Fibroblast of lung (primary cell): ENCODE results near the gene CPOX. TPM values are rescaled to one million over a fixed set of nuclear protein-coding genes. Genes with fewer than 3 reads are reported as not detected.

Experiments
- DNase-seq, 2 donors: peaks; one replicate each; pipeline versions ENCODE4 v3.0.0 to v3.0.0-alpha.2; 2010; ENCODE audit warnings: low read depth in 2 of 2
- H2AFZ ChIP-seq: 2 replicates; pipeline ENCODE4 v1.5.1; 2012; ENCODE audit warnings: low read length, control low read depth, inconsistent platforms
- H3K27ac ChIP-seq: 2 replicates; pipeline ENCODE4 v1.5.1; 2011; ENCODE audit warnings: low read length, control low read depth; ENCODE audit not compliant: insufficient read depth
- H3K27me3 ChIP-seq: 2 replicates; pipeline ENCODE4 v1.5.1; 2011; ENCODE audit warnings: mild to moderate bottlenecking, low read length; ENCODE audit not compliant: control insufficient read depth, insufficient read depth
- H3K36me3 ChIP-seq: 2 replicates; pipeline ENCODE4 v1.5.1; 2011; ENCODE audit warnings: low read length; ENCODE audit not compliant: control insufficient read depth, insufficient read depth
- H3K4me1 ChIP-seq: 2 replicates; pipeline ENCODE4 v1.5.1; 2011; ENCODE audit warnings: low read length; ENCODE audit not compliant: control insufficient read depth, insufficient read depth; ENCODE audit errors: extremely low read depth
- H3K4me2 ChIP-seq: 2 replicates; pipeline ENCODE4 v1.5.1; 2011; ENCODE audit warnings: low read length, control low read depth; ENCODE audit not compliant: insufficient read depth; ENCODE audit errors: extremely low read depth
- H3K4me3 ChIP-seq, 4 experiments: fragments of 200-600 bp in 1 of 4; sonication (generic) in 1 of 4; replicated peaks in 1 of 4; 2 replicates each; pipeline ENCODE4 v1.5.1; 2011 to 2016; ENCODE audit warnings: low read length in 4 of 4, low read depth in 3 of 4, mild to moderate bottlenecking in 3 of 4, control low read depth in 2 of 4, inconsistent platforms in 1 of 4, mixed read lengths in 1 of 4; ENCODE audit not compliant: insufficient read depth in 1 of 4; ENCODE audit errors: control extremely low read depth in 1 of 4
- H3K79me2 ChIP-seq: 2 replicates; pipeline ENCODE4 v1.5.1; 2012; ENCODE audit warnings: mild to moderate bottlenecking, low read length, inconsistent platforms; ENCODE audit not compliant: control insufficient read depth, insufficient read depth
- H3K9ac ChIP-seq: 2 replicates; pipeline ENCODE4 v1.5.1; 2011; ENCODE audit warnings: mild to moderate bottlenecking, low read length, control low read depth; ENCODE audit not compliant: insufficient read depth
- H3K9me3 ChIP-seq: 2 replicates; pipeline ENCODE4 v1.5.1; 2012; ENCODE audit warnings: low read depth, low read length; ENCODE audit not compliant: control insufficient read depth, insufficient read depth
- H4K20me1 ChIP-seq: 2 replicates; pipeline ENCODE4 v1.5.1; 2011; ENCODE audit warnings: low read length; ENCODE audit not compliant: control insufficient read depth, insufficient read depth; ENCODE audit errors: extremely low read depth
- CTCF ChIP-seq, 2 donors: IDR thresholded peaks in 1 of 2; conservative IDR thresholded peaks in 1 of 2; 1 replicate in 1 of 2; 2 replicates in 1 of 2; pipeline ENCODE4 v1.5.1; 2011 to 2012; ENCODE audit warnings: low read length in 2 of 2, control low read depth in 1 of 2, inconsistent platforms in 1 of 2, low read depth in 1 of 2, mild to moderate bottlenecking in 1 of 2
- EZH2 ChIP-seq: IDR thresholded peaks from 2 replicates; pipeline ENCODE4 v1.5.1; 2012; ENCODE audit warnings: low read length, control low read depth, mild to moderate bottlenecking; ENCODE audit errors: missing control alignments
- polyA plus RNA-seq, 2 donors: library from polyadenylated mRNA; depleted of rRNA in 1 of 2; stranded (reverse) in 1 of 2; unstranded in 1 of 2; fragments of >200 nt; gene quantifications; 2 replicates each; pipeline ENCODE4 v1.2.1, GENCODE V29; 2011 to 2012; ENCODE audit warnings: missing spikeins in 1 of 2
- total RNA-seq: library from RNA; depleted of rRNA; stranded (reverse); fragments of >200 nt; gene quantifications from 2 replicates; pipeline ENCODE4 v1.2.1, GENCODE V29; 2014

The CPOX gene
- total and polyA plus RNA-seq, 2 donors (not counting 1 experiment from before 2014, with no cell fraction given), result 17.3 to 25.1 TPM

GRCh38 chr3:98596541-98597500, 3.4 kb upstream of the CPOX start:
- Histone ChIP-seq H3K4me2 (no peak overlapping the region), H3K9ac (no peak overlapping the region), H3K4me3 (no peak overlapping the region), H3K36me3 (no peaks in the 10 kb centered on the region), H3K4me1 (no peaks in the 10 kb centered on the region), H3K27me3 (no peaks in the 10 kb centered on the region), H3K9me3 (no peaks in the 10 kb centered on the region), H4K20me1 (no peaks in the 10 kb centered on the region), H3K27ac (no peak overlapping the region), H3K79me2 (peaks cover 6% of the 10 kb centered on the region), H2AFZ (no peak overlapping the region)
- no peak for TF ChIP-seq EZH2
- TF ChIP-seq CTCF (conservative IDR thresholded peaks at IDR 0.05 in 1 of 2, IDR thresholded peaks at IDR 0.05 in 1 of 2; ENCODE audit: low read depth in 1 of 2, low read length in 2 of 2), result peak; percentile 40 to 64
- DNase-seq, result peak in 1 of 2 donors; percentile 48

GRCh38 chr3:98596087-98596486, 2.7 kb upstream of the CPOX start:
- H2AFZ ChIP-seq, result no peak overlapping the region
- H3K4me3 ChIP-seq, result no peak overlapping the region
- H3K9ac ChIP-seq, result no peak overlapping the region
- H3K4me1 ChIP-seq, result no peaks in the 10 kb centered on the region
- H3K27ac ChIP-seq, result no peak overlapping the region
- DNase-seq, result no peak
- peaks cover 6% of the 10 kb centered on the region for H3K79me2 ChIP-seq
- H4K20me1 ChIP-seq, result no peaks in the 10 kb centered on the region
- H3K27me3 ChIP-seq, result no peaks in the 10 kb centered on the region
- H3K36me3 ChIP-seq, result no peaks in the 10 kb centered on the region
- TF ChIP-seq EZH2 (no peak), CTCF (conservative IDR thresholded peaks at IDR 0.05 in 1 of 2, IDR thresholded peaks at IDR 0.05 in 1 of 2; ENCODE audit: low read depth in 1 of 2, low read length in 2 of 2) (no peak)
- no peak overlapping the region for H3K4me2 ChIP-seq
- no peaks in the 10 kb centered on the region for H3K9me3 ChIP-seq

GRCh38 chr3:98594628-98595324, 1.4 kb upstream of the CPOX start:
- Histone ChIP-seq H3K27me3 (no peaks in the 10 kb centered on the region), H3K79me2 (peaks cover 6% of the 10 kb centered on the region), H2AFZ (no peak overlapping the region), H3K9ac (no peak overlapping the region), H3K9me3 (no peaks in the 10 kb centered on the region), H3K27ac (no peak overlapping the region), H4K20me1 (no peaks in the 10 kb centered on the region), H3K36me3 (no peaks in the 10 kb centered on the region), H3K4me1 (no peaks in the 10 kb centered on the region), H3K4me3 (no peak overlapping the region), H3K4me2 (no peak overlapping the region)
- TF ChIP-seq CTCF (conservative IDR thresholded peaks at IDR 0.05 in 1 of 2, IDR thresholded peaks at IDR 0.05 in 1 of 2; ENCODE audit: low read depth in 1 of 2, low read length in 2 of 2), result no peak
- no peak for TF ChIP-seq EZH2
- DNase-seq, result no peak
